Effector memory CD8-positive, alpha-beta T cell (primary cell): ENCODE data around the gene NF2.
"Not testable (repeated sequence)": the region's sequence is repeated elsewhere in the genome, so short reads cannot be mapped to it uniquely, and the experiment has no call there.

ENCODE experiments used
- ATAC-seq: fragments of 150-1000 bp; cut with Tn5 transposase; replicated peaks from 2 replicates; pipeline ENCODE4 v1.10.0; 2021; ENCODE audit warnings: mild to moderate bottlenecking, moderate library complexity
- DNase-seq, 3 experiments: peaks; one replicate each; pipeline ENCODE4 v3.0.0; 2021
- H3K27ac Mint-ChIP-seq, 2 donors: one replicate each; pipeline ENCODE4 v1.8.0; 2022; ENCODE audit warnings: mild to moderate bottlenecking in 2 of 2, mixed read lengths in 2 of 2, moderate library complexity in 2 of 2
- H3K27me3 Mint-ChIP-seq, 2 donors: one replicate each; pipeline ENCODE4 v1.8.0; 2022; ENCODE audit warnings: mixed read lengths in 2 of 2
- H3K36me3 Mint-ChIP-seq: one replicate; pipeline ENCODE4 v1.8.0; 2022; ENCODE audit warnings: mild to moderate bottlenecking, moderate library complexity, mixed read lengths; ENCODE audit not compliant: insufficient read depth
- H3K4me1 Mint-ChIP-seq, 2 donors: one replicate each; pipeline ENCODE4 v1.8.0; 2022; ENCODE audit warnings: low read depth in 2 of 2, mixed read lengths in 2 of 2
- H3K4me3 Mint-ChIP-seq, 2 donors: one replicate each; pipeline ENCODE4 v1.8.0; 2022; ENCODE audit warnings: mild to moderate bottlenecking in 2 of 2, mixed read lengths in 2 of 2, moderate library complexity in 2 of 2
- H3K9me3 Mint-ChIP-seq, 2 donors: one replicate each; pipeline ENCODE4 v1.8.0; 2022; ENCODE audit warnings: mixed read lengths in 2 of 2
- total RNA-seq, 9 experiments: gene quantifications; one replicate each; lab custom pipeline; 2026; lab: John Stamatoyannopoulos, UW

NF2 gene
- 61.2 to 139 (median 95.8) reads per million in 9 experiments for total RNA-seq

- peak; percentile 95 for ATAC-seq
- no peaks in the 10 kb centered on the region for H3K27me3 Mint-ChIP-seq
- H3K27ac Mint-ChIP-seq: peak within 1 kb of the TSS; percentile 87 to 93
- peak; percentile 97 to 98 (median 97) for DNase-seq
- no peaks in the 10 kb centered on the region for H3K36me3 Mint-ChIP-seq
- H3K4me1 Mint-ChIP-seq: peaks cover 14 to 19% of the 10 kb centered on the region in 2 donors
- H3K9me3 Mint-ChIP-seq: no peaks in the 10 kb centered on the region
- peak within 1 kb of the TSS; percentile 90 to 92 for H3K4me3 Mint-ChIP-seq
Measured at GRCh38 chr22:29603358-29604075, at the start of gene NF2. NF2 (plus strand) TSS chr22:29603633; CDS start chr22:29603999, 366 bp downstream.

DNA sequence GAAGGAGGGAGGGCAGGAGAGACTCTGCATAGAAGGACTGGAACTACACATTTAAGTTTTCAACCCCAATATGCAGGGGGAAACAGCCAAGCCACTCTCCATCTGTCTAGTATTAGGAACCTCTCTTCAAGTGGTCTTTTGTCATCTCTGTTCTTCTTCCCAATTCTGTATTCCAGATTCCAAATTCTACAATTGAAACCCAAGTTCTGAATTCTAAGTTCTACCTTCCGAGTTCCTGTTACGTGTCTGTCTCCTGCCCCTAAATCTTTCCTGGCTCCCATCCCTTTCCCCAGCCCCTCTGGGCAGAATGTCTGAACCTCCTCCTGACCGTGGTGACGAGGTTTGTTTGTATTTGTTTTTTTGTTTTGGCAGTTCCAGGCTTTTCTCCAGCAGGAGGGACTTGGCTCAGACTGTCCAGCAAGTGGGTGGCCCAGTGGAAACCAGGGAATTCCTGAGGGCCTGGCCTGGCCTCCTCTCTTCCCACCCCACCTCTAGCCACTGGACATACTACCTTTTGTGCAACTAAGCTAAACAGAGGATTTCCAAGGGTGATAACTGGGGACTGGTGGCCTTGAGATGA is 48.3 kb upstream of the NF2 start:
- Mint-ChIP-seq H3K4me1 (peaks cover 13 to 16% of the 10 kb centered on the region in 2 donors), H3K36me3 (peaks cover 32% of the 10 kb centered on the region), H3K4me3 (peak overlapping the region; percentile 47 to 81), H3K27me3 (no peaks in the 10 kb centered on the region), H3K9me3 (no peaks in the 10 kb centered on the region), H3K27ac (peak overlapping the region; percentile 92 to 95)
- DNase-seq (no peak), ATAC-seq (no peak)

- no peak overlapping the region for H3K27ac Mint-ChIP-seq
Measured at GRCh38 chr22:29559030-29559429, 44.4 kb upstream of the NF2 start.

GRCh38 chr22:29559853-29560252 is 43.6 kb upstream of the NF2 start:
- DNase-seq (no peak), ATAC-seq (no peak)
- Mint-ChIP-seq H3K9me3 (no peaks in the 10 kb centered on the region), H3K36me3 (peaks cover 23% of the 10 kb centered on the region), H3K4me1 (peaks cover 0 to 3% of the 10 kb centered on the region in 2 donors), H3K27ac (no peak overlapping the region), H3K4me3 (no peak overlapping the region), H3K27me3 (no peaks in the 10 kb centered on the region)

More at GRCh38 chr22:29559030-29559429, 44.4 kb upstream of the NF2 start:
- no peak for DNase-seq
- H3K27me3 Mint-ChIP-seq: no peaks in the 10 kb centered on the region
- no peaks in the 10 kb centered on the region for H3K9me3 Mint-ChIP-seq
- H3K4me3 Mint-ChIP-seq: no peak overlapping the region
- no peak for ATAC-seq
- peaks cover 23% of the 10 kb centered on the region for H3K36me3 Mint-ChIP-seq
- H3K4me1 Mint-ChIP-seq: peaks cover 3 to 4% of the 10 kb centered on the region in 2 donors

- ATAC-seq (no peak), DNase-seq (no peak)
- peaks cover 22% of the 10 kb centered on the region for H3K36me3 Mint-ChIP-seq
- no peaks in the 10 kb centered on the region for H3K27me3 Mint-ChIP-seq
- H3K9me3 Mint-ChIP-seq: no peaks in the 10 kb centered on the region
- peaks cover 0 to 3% of the 10 kb centered on the region in 2 donors for H3K4me1 Mint-ChIP-seq
- peak overlapping the region; percentile 35 to 47 for H3K27ac Mint-ChIP-seq
- no peak overlapping the region for H3K4me3 Mint-ChIP-seq
Measured at GRCh38 chr22:29563652-29564460, 39.6 kb upstream of the NF2 start.

DNA sequence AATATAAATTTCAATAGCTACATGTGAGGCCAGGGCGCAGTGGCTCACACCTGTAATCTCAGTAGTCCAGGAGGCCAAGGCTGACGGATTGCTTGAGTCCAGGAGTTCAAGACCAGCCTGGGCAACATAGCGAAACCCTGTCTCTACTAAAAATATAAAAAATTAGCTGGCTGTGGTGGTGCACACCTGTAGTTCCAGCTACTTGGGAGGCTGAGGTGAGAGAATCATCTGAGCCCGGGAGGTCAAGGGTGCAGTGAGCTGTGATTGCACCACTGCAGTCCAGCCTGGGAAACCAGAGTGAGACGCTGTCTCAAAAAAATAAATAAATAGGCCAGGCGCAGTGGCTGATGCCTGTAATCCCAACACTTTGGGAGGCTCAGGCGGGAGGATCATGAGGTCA is 36.9 kb upstream of the NF2 start:
- not testable (repeated sequence) for H3K4me3 Mint-ChIP-seq, H3K9me3 Mint-ChIP-seq, DNase-seq, H3K27me3 Mint-ChIP-seq, H3K4me1 Mint-ChIP-seq, ATAC-seq, H3K27ac Mint-ChIP-seq
- peaks cover 22% of the 10 kb centered on the region for H3K36me3 Mint-ChIP-seq

DNA sequence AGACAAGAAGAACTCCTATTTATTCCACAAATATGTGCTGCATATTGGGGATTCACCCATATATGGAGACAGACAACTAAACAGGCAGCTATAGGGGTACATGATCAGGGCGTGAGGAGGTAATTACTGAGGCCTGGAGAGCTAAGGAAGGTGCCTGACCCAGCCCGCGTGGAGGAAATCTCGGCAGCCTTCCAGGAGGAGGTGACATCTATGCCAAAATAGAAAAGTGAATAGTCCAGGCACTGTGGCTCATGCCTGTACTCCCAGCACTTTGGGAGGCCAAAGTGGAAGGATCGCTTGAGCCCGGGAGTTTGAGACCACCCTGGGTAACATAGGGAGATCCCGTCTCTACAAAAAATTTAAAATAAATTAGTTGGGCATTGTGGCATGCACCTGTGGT is 36.1 kb upstream of the NF2 start:
- Mint-ChIP-seq H3K9me3 (no peaks in the 10 kb centered on the region), H3K27me3 (no peaks in the 10 kb centered on the region), H3K4me3 (no peak overlapping the region), H3K36me3 (peaks cover 22% of the 10 kb centered on the region), H3K27ac (no peak overlapping the region), H3K4me1 (no peaks in the 10 kb centered on the region)
- ATAC-seq (no peak), DNase-seq (no peak)

DNA sequence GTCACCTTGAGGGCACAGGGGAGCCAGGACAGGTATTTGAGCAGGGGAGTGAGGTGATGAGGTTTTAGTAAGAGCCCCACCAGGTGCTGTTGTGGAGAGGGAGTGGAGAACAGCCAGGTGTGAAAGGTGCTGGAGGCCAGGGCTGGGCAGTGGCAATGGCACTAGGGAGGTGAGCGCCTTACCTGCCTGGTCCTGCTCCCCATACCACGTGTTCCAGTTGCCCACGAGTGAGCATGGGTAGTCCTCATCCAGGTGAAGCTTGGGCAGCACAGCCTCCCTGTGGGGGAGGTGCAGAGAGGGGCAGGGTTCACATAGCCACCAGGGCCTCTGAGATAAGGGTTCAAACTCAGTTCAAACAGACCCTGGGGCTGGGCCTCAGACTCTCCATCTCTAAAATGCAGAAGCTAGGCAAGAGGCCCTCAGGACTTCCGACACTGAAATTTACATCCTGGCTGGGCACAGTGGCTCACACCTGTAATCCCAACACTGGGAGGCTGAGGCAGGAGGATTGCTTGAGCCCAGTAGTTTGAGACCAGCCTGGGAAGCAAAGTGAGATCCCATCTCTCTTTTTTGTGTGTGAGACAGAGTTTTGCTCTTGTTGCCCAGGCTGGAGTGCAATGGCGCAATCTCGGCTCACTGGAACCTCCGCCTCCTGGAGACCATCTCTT is 34.3 kb upstream of the NF2 start:
- no peak overlapping the region for H3K4me3 Mint-ChIP-seq
- no peak overlapping the region for H3K27ac Mint-ChIP-seq
- no peaks in the 10 kb centered on the region for H3K27me3 Mint-ChIP-seq
- H3K4me1 Mint-ChIP-seq: no peaks in the 10 kb centered on the region
- ATAC-seq (no peak), DNase-seq (no peak)
- peaks cover 32% of the 10 kb centered on the region for H3K36me3 Mint-ChIP-seq
- H3K9me3 Mint-ChIP-seq: no peaks in the 10 kb centered on the region

GRCh38 chr22:29570456-29570855 is 33.0 kb upstream of the NF2 start:
- Mint-ChIP-seq H3K27ac (peak overlapping the region in 1 of 2 donors; percentile 35), H3K4me3 (no peak overlapping the region), H3K9me3 (no peaks in the 10 kb centered on the region), H3K36me3 (peaks cover 37% of the 10 kb centered on the region), H3K27me3 (no peaks in the 10 kb centered on the region), H3K4me1 (no peaks in the 10 kb centered on the region)
- DNase-seq (no peak), ATAC-seq (no peak)

GRCh38 chr22:29570912-29571549 is 32.4 kb upstream of the NF2 start:
- peak overlapping the region in 1 of 2 donors; percentile 83 for H3K27ac Mint-ChIP-seq
- no peaks in the 10 kb centered on the region for H3K9me3 Mint-ChIP-seq
- H3K4me3 Mint-ChIP-seq: no peak overlapping the region
- no peaks in the 10 kb centered on the region for H3K4me1 Mint-ChIP-seq
- H3K36me3 Mint-ChIP-seq: peaks cover 37% of the 10 kb centered on the region
- ATAC-seq (no peak), DNase-seq (no peak)
- H3K27me3 Mint-ChIP-seq: no peaks in the 10 kb centered on the region

- no peaks in the 10 kb centered on the region for H3K9me3 Mint-ChIP-seq
- DNase-seq: no peak
- no peaks in the 10 kb centered on the region for H3K27me3 Mint-ChIP-seq
- H3K36me3 Mint-ChIP-seq: peaks cover 19% of the 10 kb centered on the region
- peaks cover 0 to 2% of the 10 kb centered on the region in 2 donors for H3K4me1 Mint-ChIP-seq
- H3K27ac Mint-ChIP-seq: peak overlapping the region in 1 of 2 donors; percentile 62
- ATAC-seq: no peak
- no peak overlapping the region for H3K4me3 Mint-ChIP-seq
Measured at GRCh38 chr22:29574762-29575450, 28.5 kb upstream of the NF2 start.

- Mint-ChIP-seq H3K27ac (no peak overlapping the region), H3K27me3 (no peaks in the 10 kb centered on the region), H3K9me3 (no peaks in the 10 kb centered on the region), H3K4me3 (no peak overlapping the region), H3K4me1 (peaks cover 11 to 15% of the 10 kb centered on the region in 2 donors), H3K36me3 (peaks cover 16% of the 10 kb centered on the region)
- no peak for ATAC-seq
- DNase-seq: no peak
Measured at GRCh38 chr22:29578462-29579200, 24.8 kb upstream of the NF2 start.
